PFSK-1 (cell line): Measurements from ENCODE around the gene RNF138.

Experiments used
- FOXP2 ChIP-seq: optimal IDR thresholded peaks from 2 replicates; pipeline ENCODE3; 2011; ENCODE audit warnings: borderline replicate concordance, control low read depth, inconsistent platforms; ENCODE audit not compliant: insufficient read depth; ENCODE audit errors: extremely low read length, extremely low read depth
- POLR2AphosphoS5 ChIP-seq: IDR thresholded peaks from 2 replicates; pipeline ENCODE4 v1.6.1; 2012; ENCODE audit warnings: low read depth, mild to moderate bottlenecking, control low read depth, low read length, moderate library complexity
- SIN3A ChIP-seq: IDR thresholded peaks from 2 replicates; pipeline ENCODE4 v1.6.1; 2012; ENCODE audit warnings: mild to moderate bottlenecking, low read length, moderate library complexity, borderline replicate concordance; ENCODE audit not compliant: insufficient read depth

DNA sequence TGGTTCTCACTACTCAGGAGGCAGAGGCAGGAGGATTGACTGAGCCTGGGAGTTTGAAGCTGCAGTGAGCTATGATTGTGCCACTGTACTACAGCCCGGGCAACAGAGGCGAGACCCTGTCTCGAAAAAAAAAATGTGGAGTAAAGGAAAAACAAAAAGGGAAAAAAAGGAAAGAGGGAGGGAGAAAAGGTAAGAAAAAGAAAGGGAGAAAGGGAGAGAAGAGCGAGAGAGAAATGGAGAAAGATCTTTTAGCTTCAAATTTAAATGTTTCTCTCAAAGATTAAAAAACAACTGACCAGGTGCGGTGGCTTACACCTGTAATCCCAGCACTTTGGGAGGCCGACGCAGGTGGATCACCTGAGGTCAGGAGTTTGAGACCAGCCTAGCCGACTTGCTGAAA is 7.9 kb upstream of the RNF138 start:
- no peak for TF ChIP-seq SIN3A
- TF ChIP-seq POLR2AphosphoS5 = no peak
- TF ChIP-seq FOXP2 = no peak
